Breast epithelium (tissue), 3 donors: ENCODE results near the gene SLC35F3.

Experiments
- CTCF ChIP-seq, 3 donors: fragments of 450-650 bp; IDR thresholded peaks; one replicate each; pipeline ENCODE4 v1.5.1; 2016 to 2017; ENCODE audit warnings: antibody characterized with exemption in 3 of 3, mild to moderate bottlenecking in 3 of 3, moderate library complexity in 3 of 3
- POLR2A ChIP-seq: fragments of 450-650 bp; IDR thresholded peaks from one replicate; pipeline ENCODE4 v1.6.1; 2016; ENCODE audit warnings: antibody characterized with exemption, mild to moderate bottlenecking, moderate library complexity

- TF ChIP-seq CTCF (IDR thresholded peaks at IDR 0.05) (no peak), POLR2A (no peak)
Observed at GRCh38 chr1:233994112-233994511, 89.6 kb downstream of the SLC35F3 start.
